Thoracic aorta (tissue), 2 donors: ENCODE data around the gene FHDC1. TPM values are rescaled to one million over a fixed set of nuclear protein-coding genes. Genes with fewer than 3 reads are reported as not detected.

Experiments used
- ATAC-seq: fragments of 150-250 bp; one replicate; pipeline ENCODE4 v1.8.0; 2017; ENCODE audit warnings: low read depth; ENCODE audit not compliant: insufficient number of reproducible peaks, low FRiP score
- DNase-seq: peaks from one replicate; pipeline ENCODE4 v3.0.0-alpha.2; 2020; ENCODE audit warnings: low spot score
- H3K27ac ChIP-seq, 2 donors: fragments of 200-600 bp; sonication (generic); 1 replicate in 1 of 2; 2 replicates in 1 of 2; pipeline ENCODE4 v1.5.1; 2016; ENCODE audit warnings: mild to moderate bottlenecking in 2 of 2, moderate library complexity in 2 of 2
- H3K27me3 ChIP-seq: fragments of 200-600 bp; sonication (generic); replicated peaks from 2 replicates; pipeline ENCODE4 v1.6.0; 2016; ENCODE audit warnings: mild to moderate bottlenecking; ENCODE audit not compliant: insufficient read depth
- H3K36me3 ChIP-seq: fragments of 200-600 bp; sonication (generic); one replicate; pipeline ENCODE4 v1.5.1; 2016
- H3K4me1 ChIP-seq, 2 donors: fragments of 200-600 bp; sonication (generic); 1 replicate in 1 of 2; 2 replicates in 1 of 2; pipeline versions ENCODE4 v1.5.1 to v1.6.0; 2016; ENCODE audit warnings: low read depth in 2 of 2, mild to moderate bottlenecking in 1 of 2; ENCODE audit not compliant: control insufficient read depth in 1 of 2
- H3K4me3 ChIP-seq: fragments of 200-600 bp; sonication (generic); 2 replicates; pipeline ENCODE4 v1.5.1; 2016; ENCODE audit warnings: mild to moderate bottlenecking
- H3K9me3 ChIP-seq: fragments of 200-600 bp; sonication (generic); 2 replicates; pipeline ENCODE4 v1.5.1; 2016
- total RNA-seq, 2 donors: library from RNA; depleted of rRNA; stranded (reverse); fragments of >200 nt; gene quantifications; one replicate each; pipeline versions ENCODE4 v1.1.0 to v1.2.3, GENCODE V29; 2016
- TF ChIP-seq, protein P1 (sequence below): fragments of 200-600 bp; sonication (generic); IDR thresholded peaks from one replicate; pipeline ENCODE4 v1.5.1; 2019; ENCODE audit warnings: antibody characterized with exemption

The FHDC1 gene
- total RNA-seq, 2 donors from 2014 or later: 0.27 to 0.35 TPM

DNA sequence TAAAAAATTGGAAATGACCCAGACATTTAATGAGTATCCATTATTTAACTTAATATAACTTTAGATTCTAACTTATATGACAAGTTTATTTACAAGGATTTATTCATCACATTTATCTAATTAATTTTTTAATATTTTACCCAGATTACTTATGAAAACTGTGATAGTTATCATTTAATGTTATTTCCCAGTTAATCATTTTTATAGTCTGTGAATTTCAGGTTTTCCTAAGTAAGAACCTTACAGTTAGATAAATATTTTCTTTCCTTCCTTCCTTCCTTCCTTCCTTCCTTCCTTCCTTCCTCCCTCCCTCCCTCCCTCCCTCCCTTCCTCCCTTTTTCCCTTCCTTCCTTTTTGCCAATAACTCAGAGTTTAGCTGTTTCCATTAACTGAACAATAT, 14.8 kb upstream of the FHDC1 start:
- no peak for DNase-seq
- TF ChIP-seq, protein P1, sequence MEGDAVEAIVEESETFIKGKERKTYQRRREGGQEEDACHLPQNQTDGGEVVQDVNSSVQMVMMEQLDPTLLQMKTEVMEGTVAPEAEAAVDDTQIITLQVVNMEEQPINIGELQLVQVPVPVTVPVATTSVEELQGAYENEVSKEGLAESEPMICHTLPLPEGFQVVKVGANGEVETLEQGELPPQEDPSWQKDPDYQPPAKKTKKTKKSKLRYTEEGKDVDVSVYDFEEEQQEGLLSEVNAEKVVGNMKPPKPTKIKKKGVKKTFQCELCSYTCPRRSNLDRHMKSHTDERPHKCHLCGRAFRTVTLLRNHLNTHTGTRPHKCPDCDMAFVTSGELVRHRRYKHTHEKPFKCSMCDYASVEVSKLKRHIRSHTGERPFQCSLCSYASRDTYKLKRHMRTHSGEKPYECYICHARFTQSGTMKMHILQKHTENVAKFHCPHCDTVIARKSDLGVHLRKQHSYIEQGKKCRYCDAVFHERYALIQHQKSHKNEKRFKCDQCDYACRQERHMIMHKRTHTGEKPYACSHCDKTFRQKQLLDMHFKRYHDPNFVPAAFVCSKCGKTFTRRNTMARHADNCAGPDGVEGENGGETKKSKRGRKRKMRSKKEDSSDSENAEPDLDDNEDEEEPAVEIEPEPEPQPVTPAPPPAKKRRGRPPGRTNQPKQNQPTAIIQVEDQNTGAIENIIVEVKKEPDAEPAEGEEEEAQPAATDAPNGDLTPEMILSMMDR: no peak
- Histone ChIP-seq H3K27me3 (no peaks in the 10 kb centered on the region), H3K4me3 (no peak overlapping the region), H3K27ac (no peak overlapping the region), H3K4me1 (no peaks in the 10 kb centered on the region), H3K36me3 (no peaks in the 10 kb centered on the region), H3K9me3 (peaks cover 3% of the 10 kb centered on the region)
- ATAC-seq: no peak

- Histone ChIP-seq H3K27me3 (no peaks in the 10 kb centered on the region), H3K4me3 (no peak overlapping the region), H3K9me3 (no peaks in the 10 kb centered on the region), H3K4me1 (no peaks in the 10 kb centered on the region), H3K27ac (no peak overlapping the region), H3K36me3 (no peaks in the 10 kb centered on the region)
- TF ChIP-seq, protein P1: no peak
- ATAC-seq (no peak), DNase-seq (no peak)
Observed at GRCh38 chr4:152925851-152926250, 10.3 kb upstream of the FHDC1 start.

DNA sequence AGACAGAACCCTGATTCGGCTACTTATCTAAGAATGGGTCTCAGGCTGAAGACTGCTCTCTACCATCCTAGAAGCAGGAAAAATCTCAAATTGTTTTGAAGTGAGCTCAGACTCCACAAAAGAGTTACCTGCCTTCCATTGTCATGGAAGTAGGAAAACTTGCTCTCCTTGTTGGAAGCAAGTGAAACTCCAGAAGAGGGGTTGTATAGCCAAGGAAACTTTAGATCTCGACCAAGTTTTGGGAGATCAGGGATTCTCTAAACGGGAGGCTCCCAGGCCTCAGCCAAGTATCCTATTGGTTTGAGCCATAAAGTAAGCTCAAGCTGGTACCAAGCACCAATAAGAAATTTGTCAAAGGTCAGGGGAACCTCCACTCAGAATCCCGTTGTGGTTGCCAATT, 9.2 kb upstream of the FHDC1 start:
- Histone ChIP-seq H3K36me3 (no peaks in the 10 kb centered on the region), H3K4me3 (no peak overlapping the region), H3K27me3 (no peaks in the 10 kb centered on the region), H3K4me1 (no peaks in the 10 kb centered on the region), H3K9me3 (no peaks in the 10 kb centered on the region), H3K27ac (no peak overlapping the region)
- TF ChIP-seq, protein P1: no peak
- ATAC-seq: no peak
- no peak for DNase-seq

DNA sequence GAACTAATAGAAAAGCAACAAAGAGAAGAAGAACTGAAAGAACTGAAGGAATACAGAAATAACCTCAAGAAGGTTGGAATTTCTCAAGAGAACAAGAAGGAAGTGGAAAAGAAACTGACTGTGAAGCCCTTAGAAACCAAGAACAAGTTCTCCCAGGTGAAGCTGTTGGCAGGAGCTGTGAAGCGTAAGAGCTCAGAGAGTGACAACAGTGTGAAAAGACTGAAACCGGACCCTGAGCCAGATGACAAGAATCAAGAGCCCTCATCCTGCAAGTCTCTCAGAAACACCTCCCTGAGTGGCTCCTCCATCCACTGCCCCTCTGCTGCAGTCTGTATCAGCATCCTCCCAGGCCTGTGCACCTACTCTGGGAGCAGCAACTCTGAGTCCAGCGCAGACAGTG, 8.4 kb upstream of the FHDC1 start:
- TF ChIP-seq, protein P1: no peak
- Histone ChIP-seq H3K4me1 (no peaks in the 10 kb centered on the region), H3K27me3 (no peaks in the 10 kb centered on the region), H3K9me3 (no peaks in the 10 kb centered on the region), H3K4me3 (no peak overlapping the region), H3K36me3 (no peaks in the 10 kb centered on the region), H3K27ac (no peak overlapping the region)
- DNase-seq (no peak), ATAC-seq (no peak)

GRCh38 chr4:152928286-152928685, 7.8 kb upstream of the FHDC1 start:
- Histone ChIP-seq H3K4me3 (no peak overlapping the region), H3K27ac (no peak overlapping the region), H3K27me3 (no peaks in the 10 kb centered on the region), H3K9me3 (no peaks in the 10 kb centered on the region), H3K36me3 (no peaks in the 10 kb centered on the region), H3K4me1 (no peaks in the 10 kb centered on the region)
- DNase-seq (no peak), ATAC-seq (no peak)
- TF ChIP-seq, protein P1: no peak
